GM18505 (cell line): ENCODE measurements around the gene KCTD11.

ENCODE experiments used
- ATAC-seq: cut with Tn5 transposase; IDR thresholded peaks from one replicate; pipeline ENCODE4 v1.9.1; 2021; ENCODE audit not compliant: unreplicated experiment
- POLR2A ChIP-seq: IDR thresholded peaks from 4 replicates; pipeline ENCODE4 v1.6.1; 2011; ENCODE audit warnings: borderline replicate concordance; ENCODE audit not compliant: insufficient read depth, insufficient read length; ENCODE audit errors: extremely low read depth

The KCTD11 gene

DNA sequence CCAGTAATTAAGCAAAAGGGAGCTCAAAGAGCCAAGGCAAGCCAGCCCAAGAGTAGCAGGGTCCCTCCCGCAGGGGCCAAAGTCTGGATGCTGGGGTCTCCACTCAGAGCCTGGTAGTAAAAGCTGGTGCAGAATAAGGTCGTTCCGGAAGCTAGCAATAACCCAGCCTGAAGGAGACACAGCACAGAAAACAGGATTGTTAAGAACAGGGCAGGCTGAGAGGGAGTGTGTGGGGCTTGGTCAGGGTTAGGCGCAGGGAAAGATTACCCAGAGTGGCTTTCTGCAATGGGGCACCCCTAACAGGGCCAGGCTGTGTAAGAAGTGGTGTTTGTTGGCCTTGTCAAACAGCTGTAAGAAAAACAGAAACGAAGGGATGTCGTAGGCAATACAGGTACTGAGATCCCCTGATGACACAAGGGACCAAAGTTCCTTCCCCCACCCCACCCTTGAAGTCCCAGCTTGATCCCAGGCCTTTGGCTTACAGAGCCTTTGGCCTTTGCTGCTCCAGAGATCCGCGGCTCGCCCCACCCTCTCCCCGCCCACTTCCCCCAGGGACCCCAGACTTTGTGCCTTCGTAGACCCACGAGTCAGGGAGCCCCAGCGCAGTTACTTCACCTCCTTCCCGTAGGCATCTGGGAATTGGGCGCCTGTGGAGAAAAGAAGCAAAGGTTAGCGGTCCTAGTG, 51.2 kb downstream of the KCTD11 start:
- TF ChIP-seq POLR2A = no peak
- no peak for ATAC-seq

- ATAC-seq = no peak
- TF ChIP-seq POLR2A = no peak
Observed at GRCh38 chr17:7403727-7403976, 51.7 kb downstream of the KCTD11 start.

- peak; percentile 96 for TF ChIP-seq POLR2A
- ATAC-seq = peak; percentile 87
Observed at GRCh38 chr17:7403977-7404736, 52.2 kb downstream of the KCTD11 start, which contains the start of gene TMEM256. TSS of gene TMEM256 (minus strand) at chr17:7404097. CDS start at chr17:7404084, 13 bp downstream.
